HEK293 (cell line): ENCODE results near the gene MAP4K2.

ENCODE experiments used
- CTCF ChIA-PET: fragments of 350-600 bp; formaldehyde crosslinking; extraction: SDS; loops from one replicate; lab custom pipeline; 2021; ENCODE audit warnings: antibody characterized with exemption; lab: Yijun Ruan, JAX
- POLR2A ChIA-PET: fragments of 300-600 bp; formaldehyde crosslinking; extraction: SDS; loops from one replicate; lab custom pipeline; 2020; ENCODE audit warnings: antibody characterized with exemption, inconsistent platforms; lab: Yijun Ruan, JAX
- H3K27ac ChIP-seq: fragments of 200-500 bp; sonication (Bioruptor generic); 2 replicates; pipeline ENCODE4 v1.5.1; 2014; ENCODE audit warnings: low read depth, low read length, control low read depth, inconsistent platforms; ENCODE audit errors: extremely low read depth
- H3K36me3 ChIP-seq, 2 experiments: fragments of 200-500 bp in 1 of 2; sonication (Bioruptor generic) in 1 of 2; 1 replicate in 1 of 2; 2 replicates in 1 of 2; pipeline ENCODE4 v1.5.1; 2014 to 2017; ENCODE audit warnings: inconsistent platforms in 2 of 2, low read length in 2 of 2; ENCODE audit not compliant: control insufficient read depth in 2 of 2, insufficient read depth in 1 of 2
- H3K4me1 ChIP-seq: fragments of 200-500 bp; sonication (Bioruptor generic); 2 replicates; pipeline ENCODE4 v1.5.1; 2014; ENCODE audit warnings: mild to moderate bottlenecking, low read length, inconsistent platforms; ENCODE audit not compliant: control insufficient read depth, insufficient read depth
- H3K4me3 ChIP-seq: 2 replicates; pipeline ENCODE4 v1.5.1; 2011; ENCODE audit warnings: low read depth, mild to moderate bottlenecking, control low read depth, low read length, moderate library complexity
- H3K9me3 ChIP-seq: fragments of 200-500 bp; sonication (Bioruptor generic); 2 replicates; pipeline ENCODE4 v1.5.1; 2014; ENCODE audit warnings: low read depth, low read length, inconsistent platforms; ENCODE audit not compliant: control insufficient read depth, insufficient read depth
- EGR2 ChIP-seq: fragments of 450-650 bp; formaldehyde crosslinking; IDR thresholded peaks from 2 replicates; pipeline ENCODE4 v1.5.1; 2016; ENCODE audit warnings: low read depth, missing biosample characterization, missing genetic modification characterization
- GLI4 ChIP-seq: fragments of 450-650 bp; formaldehyde crosslinking; IDR thresholded peaks from 2 replicates; pipeline ENCODE4 v1.5.1; 2016; ENCODE audit warnings: missing biosample characterization, missing genetic modification characterization
- HOXA7 ChIP-seq: sonication (generic); formaldehyde crosslinking; IDR thresholded peaks from 2 replicates; pipeline ENCODE4 v1.8.1; 2022; ENCODE audit warnings: missing genetic modification reagents, borderline replicate concordance
- KLF8 ChIP-seq: fragments of 450-650 bp; formaldehyde crosslinking; IDR thresholded peaks from 2 replicates; pipeline ENCODE4 v1.5.1; 2016; ENCODE audit warnings: missing biosample characterization, missing genetic modification characterization
- OVOL3 ChIP-seq: fragments of 450-650 bp; formaldehyde crosslinking; IDR thresholded peaks from 2 replicates; pipeline ENCODE4 v1.5.1; 2016; ENCODE audit warnings: missing biosample characterization, missing genetic modification characterization
- PRDM2 ChIP-seq: fragments of 450-650 bp; formaldehyde crosslinking; IDR thresholded peaks from 2 replicates; pipeline ENCODE4 v1.5.1; 2016; ENCODE audit warnings: missing biosample characterization, missing genetic modification characterization, borderline replicate concordance
- WT1 ChIP-seq: fragments of 450-650 bp; formaldehyde crosslinking; IDR thresholded peaks from 2 replicates; pipeline ENCODE4 v1.5.1; 2016; ENCODE audit warnings: missing biosample characterization, missing genetic modification characterization
- ZFHX2 ChIP-seq: fragments of 450-650 bp; formaldehyde crosslinking; conservative IDR thresholded peaks from 2 replicates; pipeline ENCODE4 v1.5.1; 2016; ENCODE audit warnings: missing biosample characterization, missing genetic modification characterization
- ZFP37 ChIP-seq: fragments of 450-650 bp; formaldehyde crosslinking; IDR thresholded peaks from 2 replicates; pipeline ENCODE4 v1.5.1; 2016; ENCODE audit warnings: missing biosample characterization, missing genetic modification characterization
- ZFP41 ChIP-seq: fragments of 450-650 bp; formaldehyde crosslinking; IDR thresholded peaks from 2 replicates; pipeline ENCODE4 v1.5.1; 2016; ENCODE audit warnings: missing biosample characterization, missing genetic modification characterization, borderline replicate concordance
- ZNF10 ChIP-seq: fragments of 450-650 bp; formaldehyde crosslinking; IDR thresholded peaks from 2 replicates; pipeline ENCODE4 v1.5.1; 2017; ENCODE audit warnings: missing biosample characterization, missing genetic modification characterization
- ZNF133 ChIP-seq: fragments of 450-650 bp; formaldehyde crosslinking; IDR thresholded peaks from 2 replicates; pipeline ENCODE4 v1.5.1; 2016; ENCODE audit warnings: missing biosample characterization, missing genetic modification characterization
- ZNF169 ChIP-seq: fragments of 450-650 bp; formaldehyde crosslinking; IDR thresholded peaks from 2 replicates; pipeline ENCODE4 v1.5.1; 2016; ENCODE audit warnings: missing biosample characterization, missing genetic modification characterization
- ZNF174 ChIP-seq: fragments of 450-650 bp; formaldehyde crosslinking; IDR thresholded peaks from 2 replicates; pipeline ENCODE4 v1.5.0; 2017; ENCODE audit warnings: missing biosample characterization, mild to moderate bottlenecking, missing genetic modification characterization
- ZNF280D ChIP-seq: fragments of 450-650 bp; formaldehyde crosslinking; IDR thresholded peaks from 2 replicates; pipeline ENCODE4 v1.5.1; 2016; ENCODE audit warnings: missing biosample characterization, missing genetic modification characterization
- ZNF621 ChIP-seq: fragments of 450-650 bp; formaldehyde crosslinking; IDR thresholded peaks from 2 replicates; pipeline ENCODE4 v1.5.1; 2017; ENCODE audit warnings: missing biosample characterization, missing genetic modification characterization
- ZNF701 ChIP-seq: fragments of 450-650 bp; formaldehyde crosslinking; IDR thresholded peaks from 2 replicates; pipeline ENCODE4 v1.5.1; 2016; ENCODE audit warnings: missing biosample characterization, missing genetic modification characterization
- ZNF707 ChIP-seq: fragments of 450-650 bp; formaldehyde crosslinking; IDR thresholded peaks from 2 replicates; pipeline ENCODE4 v1.5.1; 2016; ENCODE audit warnings: missing biosample characterization, missing genetic modification characterization
- TF ChIP-seq, protein P1 (sequence below): fragments of 450-650 bp; formaldehyde crosslinking; IDR thresholded peaks from 2 replicates; pipeline ENCODE4 v1.5.1; 2016; ENCODE audit warnings: missing biosample characterization, missing genetic modification characterization, low read depth

Gene MAP4K2

GRCh38 chr11:64827451-64827839 is 24.4 kb upstream of the MAP4K2 start:
- CTCF ChIA-PET = interaction anchor here (1.2 kb wide), 1 partner anchor 37 kb away, joined by 3 read pairs; no protein-coding TSS in a partner anchor
- TF ChIP-seq KLF8 (tag by site-specific recombination) (no peak), ZNF133 (tag by site-specific recombination) (no peak), ZNF701 (tag by site-specific recombination) (no peak), ZNF10 (tag by site-specific recombination) (no peak), ZNF174 (no peak), ZNF621 (tag by site-specific recombination) (no peak), HOXA7 (CRISPR knock-in tag) (no peak), ZFP37 (tag by site-specific recombination) (no peak), GLI4 (tag by site-specific recombination) (no peak), ZNF280D (tag by site-specific recombination) (no peak)
- TF ChIP-seq, protein P1, sequence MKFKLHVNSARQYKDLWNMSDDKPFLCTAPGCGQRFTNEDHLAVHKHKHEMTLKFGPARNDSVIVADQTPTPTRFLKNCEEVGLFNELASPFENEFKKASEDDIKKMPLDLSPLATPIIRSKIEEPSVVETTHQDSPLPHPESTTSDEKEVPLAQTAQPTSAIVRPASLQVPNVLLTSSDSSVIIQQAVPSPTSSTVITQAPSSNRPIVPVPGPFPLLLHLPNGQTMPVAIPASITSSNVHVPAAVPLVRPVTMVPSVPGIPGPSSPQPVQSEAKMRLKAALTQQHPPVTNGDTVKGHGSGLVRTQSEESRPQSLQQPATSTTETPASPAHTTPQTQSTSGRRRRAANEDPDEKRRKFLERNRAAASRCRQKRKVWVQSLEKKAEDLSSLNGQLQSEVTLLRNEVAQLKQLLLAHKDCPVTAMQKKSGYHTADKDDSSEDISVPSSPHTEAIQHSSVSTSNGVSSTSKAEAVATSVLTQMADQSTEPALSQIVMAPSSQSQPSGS (tag by site-specific recombination) = no peak
- TF ChIP-seq, all 188 proteins: peak for 0
- Histone ChIP-seq H3K36me3 (peaks cover 0 to 7% of the 10 kb centered on the region in 2 experiments; a peak in 2 of 3 replicates), H3K27ac (no peak overlapping the region), H3K4me3 (no peak overlapping the region), H3K9me3 (no peaks in the 10 kb centered on the region), H3K4me1 (no peaks in the 10 kb centered on the region)
- POLR2A ChIA-PET = no interaction called here

GRCh38 chr11:64826578-64827450 is 23.8 kb upstream of the MAP4K2 start:
- Histone ChIP-seq H3K9me3 (no peaks in the 10 kb centered on the region), H3K36me3 (peaks cover 0 to 4% of the 10 kb centered on the region in 2 experiments; a peak in 2 of 3 replicates), H3K4me1 (no peaks in the 10 kb centered on the region), H3K4me3 (no peak overlapping the region), H3K27ac (no peak overlapping the region)
- ChIA-PET CTCF (interaction anchor here (1.2 kb wide), 1 partner anchor 38 kb away, joined by 3 read pairs; no protein-coding TSS in a partner anchor), POLR2A (interaction anchor here (0.7 to 1.0 kb wide), 2 partner anchors 16 to 479 kb away, joined by 3 read pairs; partner anchors contain the start of gene MEN1)
- TF ChIP-seq EGR2 (tag by site-specific recombination) = peak; percentile 71
- TF ChIP-seq ZFP41 = no peak
- no peak for TF ChIP-seq ZNF174
- peak; percentile 74 for TF ChIP-seq ZFHX2 (tag by site-specific recombination)

DNA sequence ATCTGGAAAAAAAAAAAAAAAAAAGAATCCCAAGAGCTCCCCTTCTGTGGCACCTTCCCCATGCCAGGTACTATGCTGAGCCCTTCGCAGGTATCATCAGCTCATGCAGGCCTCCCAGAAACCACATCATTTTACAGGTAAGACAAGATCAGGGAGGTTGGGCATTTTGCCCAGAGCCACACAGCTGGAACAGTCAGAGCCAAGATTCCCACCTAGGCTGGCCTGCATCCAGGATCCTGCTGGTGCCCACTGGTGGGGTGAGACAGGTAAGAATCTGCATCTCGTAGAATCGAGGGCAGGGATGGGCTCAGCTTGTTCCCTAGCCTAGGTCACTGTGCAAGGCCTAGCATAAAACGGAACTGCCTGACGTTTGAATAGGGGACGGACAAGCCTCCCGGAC is 23.0 kb upstream of the MAP4K2 start:
- CTCF ChIA-PET = interaction anchor here (0.7 to 0.8 kb wide), 2 partner anchors 12 to 17 kb away, joined by 3 to 6 read pairs; no protein-coding TSS in a partner anchor
- Histone ChIP-seq H3K4me3 (no peak overlapping the region), H3K9me3 (no peaks in the 10 kb centered on the region), H3K4me1 (no peaks in the 10 kb centered on the region), H3K36me3 (no peaks in the 10 kb centered on the region; a peak in 1 of 3 replicates), H3K27ac (no peak overlapping the region)
- POLR2A ChIA-PET = interaction anchor here (0.7 to 1.0 kb wide), 2 partner anchors 16 to 478 kb away, joined by 3 read pairs; partner anchors contain the start of gene MEN1
- no peak for TF ChIP-seq ZNF169 (tag by site-specific recombination)
- no peak for TF ChIP-seq OVOL3
- no peak for TF ChIP-seq WT1
- no peak for TF ChIP-seq ZNF707 (tag by site-specific recombination)
- TF ChIP-seq PRDM2 (tag by site-specific recombination) = no peak
